Natural killer cell (primary cell): ENCODE data around the gene IREB2. TPM values are rescaled to one million over a fixed set of nuclear protein-coding genes. Genes with fewer than 3 reads are reported as not detected.

Source experiments
- ATAC-seq, 3 donors: fragments of 150-1000 bp in 2 of 3; fragments of 200-7000 bp in 1 of 3; cut with Tn5 transposase; 1 replicate in 1 of 3; 2 replicates in 2 of 3; pipeline ENCODE4 v1.10.0; 2021; ENCODE audit warnings: mild to moderate bottlenecking in 2 of 3, moderate library complexity in 2 of 3
- DNase-seq, 2 donors: peaks; one replicate each; pipeline versions ENCODE4 v3.0.0 to v3.0.0-alpha.2; 2013 to 2021; ENCODE audit warnings: mixed read lengths in 1 of 2
- H3K27ac ChIP-seq: one replicate; pipeline ENCODE4 v1.5.1; 2013; ENCODE audit warnings: mild to moderate bottlenecking, low read length
- H3K27me3 ChIP-seq: one replicate; pipeline ENCODE4 v1.6.1; 2013; ENCODE audit warnings: low read length; ENCODE audit not compliant: control insufficient read depth, insufficient read depth
- H3K36me3 ChIP-seq: one replicate; pipeline ENCODE4 v1.6.1; 2013; ENCODE audit warnings: low read length; ENCODE audit not compliant: control insufficient read depth, insufficient read depth
- H3K4me1 ChIP-seq: one replicate; pipeline ENCODE4 v1.6.1; 2013; ENCODE audit warnings: low read length; ENCODE audit not compliant: control insufficient read depth, insufficient read depth
- H3K4me3 ChIP-seq: one replicate; pipeline ENCODE4 v1.5.1; 2013; ENCODE audit warnings: low read length
- H3K9me3 ChIP-seq: one replicate; pipeline ENCODE4 v1.6.1; 2013; ENCODE audit warnings: low read length; ENCODE audit not compliant: control insufficient read depth, insufficient read depth
- H3K27ac Mint-ChIP-seq, 2 donors: one replicate each; pipeline ENCODE4 v1.8.0; 2022; ENCODE audit warnings: mild to moderate bottlenecking in 2 of 2, mixed read lengths in 2 of 2, moderate library complexity in 1 of 2
- H3K27me3 Mint-ChIP-seq, 2 donors: one replicate each; pipeline ENCODE4 v1.8.0; 2022; ENCODE audit warnings: low read depth in 2 of 2, mixed read lengths in 2 of 2
- H3K36me3 Mint-ChIP-seq: one replicate; pipeline ENCODE4 v1.8.0; 2022; ENCODE audit warnings: mixed read lengths
- H3K4me1 Mint-ChIP-seq, 2 donors: one replicate each; pipeline ENCODE4 v1.8.0; 2022; ENCODE audit warnings: mixed read lengths in 2 of 2
- H3K4me3 Mint-ChIP-seq: one replicate; pipeline ENCODE4 v1.8.0; 2022; ENCODE audit warnings: mild to moderate bottlenecking, moderate library complexity, mixed read lengths
- H3K9me3 Mint-ChIP-seq, 2 donors: one replicate each; pipeline ENCODE4 v1.8.0; 2022; ENCODE audit warnings: mixed read lengths in 2 of 2
- WGBS: methylation state at CpG from one replicate; pipeline ENCODE4 v1.1.7; 2013; ENCODE audit warnings: missing lambda C conversion rate; ENCODE audit not compliant: insufficient coverage; 5-methylcytosine and 5-hydroxymethylcytosine counted together
- intact Hi-C: fragments of 100-400 bp; cut with micrococcal nuclease; formaldehyde crosslinking; loops from one replicate; pipeline ENCODE4 v1.14.2; 2022
- total RNA-seq, 4 donors: library from RNA; stranded (reverse); fragments of 120-200 nt in 1 of 4; gene quantifications; one replicate each; pipeline versions ENCODE4 v1.2.3 to v1.2.4, GENCODE V29; 2013 to 2022
- TF ChIP-seq, protein P1 (sequence below): fragments of 200-600 bp; IDR thresholded peaks from one replicate; pipeline ENCODE4 v1.8.0; 2022; ENCODE audit warnings: antibody characterized with exemption

IREB2 gene
- total RNA-seq, 3 donors from 2014 or later (not counting 1 experiment from before 2014, with no cell fraction given), result 84.9 to 121 (median 99.0) TPM

DNA sequence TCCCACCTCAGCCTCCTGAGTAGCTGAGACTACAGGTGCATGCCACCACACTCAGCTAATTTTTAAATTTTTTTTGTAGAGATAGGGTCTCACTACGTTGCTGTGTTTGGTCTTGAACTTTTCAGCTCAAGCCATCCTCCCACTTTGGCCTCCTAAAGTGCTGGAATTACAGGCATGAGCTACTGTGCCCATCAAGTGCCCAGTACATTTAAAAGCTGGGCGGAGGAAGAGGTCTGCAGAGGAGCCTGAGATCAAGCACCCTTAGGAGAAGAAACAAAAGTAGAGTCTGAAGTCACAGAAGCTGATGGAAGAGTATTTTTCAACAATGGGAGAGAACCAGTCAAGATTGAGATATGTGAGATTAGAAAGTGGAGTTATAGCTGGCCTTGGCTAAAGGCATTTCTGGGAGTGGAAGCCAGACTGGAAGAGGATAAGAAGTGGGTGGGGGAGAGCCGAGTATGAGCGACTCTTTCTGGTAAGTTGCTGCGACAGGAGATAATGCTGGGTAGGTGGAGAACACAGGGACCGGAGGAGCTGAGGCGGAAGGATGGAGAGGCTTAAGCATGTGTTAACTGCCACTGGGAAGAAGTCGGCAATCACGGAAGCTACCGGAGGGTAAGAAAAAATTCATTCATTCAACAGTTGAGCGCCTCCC is 782 bp upstream of the IREB2 start:
- no peak for ATAC-seq

DNA sequence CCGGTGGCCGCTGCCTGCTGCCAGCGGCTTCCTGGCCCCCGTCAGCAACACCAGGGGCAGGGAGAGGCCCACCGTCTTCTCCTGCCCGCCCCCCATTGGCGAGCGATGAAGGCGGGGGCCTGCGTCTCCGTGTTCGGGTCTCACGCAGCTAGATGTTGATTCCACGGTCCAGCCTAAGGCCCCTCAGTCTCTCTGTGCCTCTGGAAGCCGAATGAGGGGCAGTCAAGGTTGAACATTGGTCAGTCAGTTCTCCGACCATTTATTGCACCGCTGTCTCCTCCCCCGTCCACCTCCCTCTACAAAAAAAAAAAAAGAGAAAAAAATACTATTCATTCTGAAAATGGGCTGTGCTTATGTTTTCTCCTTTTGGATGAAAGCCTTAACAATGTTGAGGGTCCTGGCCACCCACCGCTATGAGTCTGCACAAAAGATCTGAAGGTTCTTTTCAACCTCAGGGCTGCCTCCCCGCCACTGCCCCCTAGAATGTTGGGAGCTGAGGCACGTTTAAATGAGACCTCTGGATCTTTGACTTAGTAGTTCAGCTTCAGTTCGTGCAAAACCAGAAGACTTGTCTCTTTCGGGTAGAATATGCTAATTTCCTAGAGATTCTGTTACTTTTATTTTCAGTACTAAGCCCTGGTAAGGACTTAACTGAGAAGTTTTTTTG is 736 bp downstream of the IREB2 start:
- Mint-ChIP-seq H3K9me3 (no peaks in the 10 kb centered on the region), H3K27me3 (peaks cover 0 to 3% of the 10 kb centered on the region in 2 donors), H3K27ac (peak overlapping the region; percentile 83 to 85), H3K4me1 (peaks cover 36 to 50% of the 10 kb centered on the region in 2 donors), H3K36me3 (peaks cover 7% of the 10 kb centered on the region), H3K4me3 (peak overlapping the region; percentile 79)
- Histone ChIP-seq H3K27ac (peak overlapping the region; percentile 95), H3K36me3 (peaks cover 15% of the 10 kb centered on the region), H3K9me3 (no peaks in the 10 kb centered on the region), H3K4me3 (peak overlapping the region; percentile 95), H3K4me1 (peaks cover 17% of the 10 kb centered on the region), H3K27me3 (no peaks in the 10 kb centered on the region)
- TF ChIP-seq, protein P1, sequence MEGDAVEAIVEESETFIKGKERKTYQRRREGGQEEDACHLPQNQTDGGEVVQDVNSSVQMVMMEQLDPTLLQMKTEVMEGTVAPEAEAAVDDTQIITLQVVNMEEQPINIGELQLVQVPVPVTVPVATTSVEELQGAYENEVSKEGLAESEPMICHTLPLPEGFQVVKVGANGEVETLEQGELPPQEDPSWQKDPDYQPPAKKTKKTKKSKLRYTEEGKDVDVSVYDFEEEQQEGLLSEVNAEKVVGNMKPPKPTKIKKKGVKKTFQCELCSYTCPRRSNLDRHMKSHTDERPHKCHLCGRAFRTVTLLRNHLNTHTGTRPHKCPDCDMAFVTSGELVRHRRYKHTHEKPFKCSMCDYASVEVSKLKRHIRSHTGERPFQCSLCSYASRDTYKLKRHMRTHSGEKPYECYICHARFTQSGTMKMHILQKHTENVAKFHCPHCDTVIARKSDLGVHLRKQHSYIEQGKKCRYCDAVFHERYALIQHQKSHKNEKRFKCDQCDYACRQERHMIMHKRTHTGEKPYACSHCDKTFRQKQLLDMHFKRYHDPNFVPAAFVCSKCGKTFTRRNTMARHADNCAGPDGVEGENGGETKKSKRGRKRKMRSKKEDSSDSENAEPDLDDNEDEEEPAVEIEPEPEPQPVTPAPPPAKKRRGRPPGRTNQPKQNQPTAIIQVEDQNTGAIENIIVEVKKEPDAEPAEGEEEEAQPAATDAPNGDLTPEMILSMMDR, result peak; percentile 13
- intact Hi-C loops, result loop anchor here (1.0 to 2.0 kb wide), 3 partner anchors 20 to 140 kb away; partner anchors contain the start of genes PSMA4 and SKIC8
- ATAC-seq, result no peak
- peak in 1 of 2 donors; percentile 45 for DNase-seq
- under 1% methylated on average over 23 of the region's 23 CpGs for WGBS

More for the DNA sequence above, 782 bp upstream of the IREB2 start:
- Mint-ChIP-seq H3K36me3 (peaks cover 7% of the 10 kb centered on the region), H3K27me3 (peaks cover 9 to 18% of the 10 kb centered on the region in 2 donors), H3K9me3 (no peaks in the 10 kb centered on the region), H3K4me3 (peak overlapping the region; percentile 79), H3K27ac (peak overlapping the region; percentile 83 to 85), H3K4me1 (peaks cover 23 to 38% of the 10 kb centered on the region in 2 donors)
- Histone ChIP-seq H3K9me3 (no peaks in the 10 kb centered on the region), H3K4me3 (peak overlapping the region; percentile 95), H3K27ac (peak overlapping the region; percentile 95), H3K27me3 (no peaks in the 10 kb centered on the region), H3K4me1 (peaks cover 17% of the 10 kb centered on the region), H3K36me3 (peaks cover 13% of the 10 kb centered on the region)
- intact Hi-C loops, result no loop called here
- WGBS, result 19% methylated on average over 11 of the region's 11 CpGs
- DNase-seq, result no peak
- TF ChIP-seq, protein P1, result no peak

DNA sequence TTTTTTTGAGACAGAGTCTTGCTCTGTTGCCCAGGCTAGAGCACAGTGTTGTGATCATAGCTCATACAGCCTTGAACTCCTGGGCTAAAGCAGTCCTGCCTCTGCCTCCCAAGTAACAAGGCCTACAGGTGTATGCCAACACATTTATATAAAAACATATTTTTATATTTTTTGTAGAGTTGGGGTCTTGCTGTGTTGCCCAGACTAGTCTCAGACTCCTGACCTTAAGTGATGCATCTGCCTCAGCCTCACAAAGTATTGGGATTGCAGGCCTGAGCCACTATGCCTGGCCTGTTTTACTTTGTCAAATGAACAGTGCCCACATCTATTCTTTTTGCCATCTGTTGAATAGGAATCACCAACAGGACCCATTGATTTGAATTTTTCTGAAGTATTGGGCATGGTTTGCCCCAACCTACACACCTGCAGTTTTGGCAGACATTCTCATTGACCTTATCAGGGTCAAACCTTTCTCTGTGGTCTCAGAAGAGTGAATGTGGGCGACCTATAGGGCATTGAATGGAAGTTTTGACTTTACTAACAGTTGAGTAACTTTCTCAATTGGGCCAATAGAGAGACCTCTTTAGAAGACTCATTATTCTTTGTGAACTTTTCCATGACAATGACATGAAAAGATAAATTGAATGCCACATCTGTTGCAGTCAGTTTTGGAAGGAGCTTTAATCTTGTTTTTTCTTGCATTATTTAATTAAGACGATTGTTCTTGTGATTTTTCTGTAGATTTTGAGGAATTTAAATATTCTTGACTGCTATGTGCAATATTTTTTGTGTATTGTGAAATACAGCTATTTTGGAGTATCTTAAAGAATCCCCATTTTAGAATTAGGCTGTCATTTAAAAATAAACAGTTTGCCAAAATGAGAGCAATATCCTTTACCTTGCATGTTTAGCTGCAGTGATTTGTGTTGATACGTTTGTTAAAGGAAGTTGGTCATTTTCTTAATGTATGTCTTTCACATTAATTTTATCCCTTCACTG is 2.7 kb downstream of the IREB2 start:
- no peak overlapping the region for H3K4me3 ChIP-seq
- no peaks in the 10 kb centered on the region for H3K27me3 ChIP-seq
- H3K4me3 Mint-ChIP-seq, result peak overlapping the region; percentile 79
- H3K4me1 Mint-ChIP-seq, result peaks cover 47 to 63% of the 10 kb centered on the region in 2 donors
- H3K4me1 ChIP-seq, result peaks cover 17% of the 10 kb centered on the region
- H3K27ac ChIP-seq, result no peak overlapping the region
- ATAC-seq (no peak), DNase-seq (no peak)
- H3K9me3 ChIP-seq, result no peaks in the 10 kb centered on the region
- peaks cover 15% of the 10 kb centered on the region for H3K36me3 ChIP-seq
- no peaks in the 10 kb centered on the region for H3K9me3 Mint-ChIP-seq
- intact Hi-C loops, result no loop called here
- peak overlapping the region; percentile 83 to 85 for H3K27ac Mint-ChIP-seq
- 75% methylated on average over 2 of the region's 3 CpGs for WGBS
- TF ChIP-seq, protein P1, result no peak
- peaks cover 7% of the 10 kb centered on the region for H3K36me3 Mint-ChIP-seq
- no peaks in the 10 kb centered on the region for H3K27me3 Mint-ChIP-seq
